Thyroid gland (tissue), 4 donors: ENCODE data around the gene TMEFF2. TPM values are rescaled to one million over a fixed set of nuclear protein-coding genes. Genes with fewer than 3 reads are reported as not detected.

Experiments used
- DNase-seq, 2 donors: peaks; one replicate each; pipeline ENCODE4 v3.0.0-alpha.2; 2019
- H3K27ac ChIP-seq, 3 donors: fragments of 200-600 bp; sonication (generic); 1 replicate in 2 of 3; 2 replicates in 1 of 3; pipeline ENCODE4 v1.5.1; 2016 to 2019; ENCODE audit warnings: mild to moderate bottlenecking in 1 of 3, moderate library complexity in 1 of 3
- H3K27me3 ChIP-seq: fragments of 200-600 bp; sonication (generic); one replicate; pipeline ENCODE4 v1.5.1; 2019
- H3K36me3 ChIP-seq, 2 donors: fragments of 200-600 bp; sonication (generic); one replicate each; pipeline ENCODE4 v1.5.1; 2016 to 2019
- H3K4me1 ChIP-seq, 2 donors: fragments of 200-600 bp; sonication (generic); one replicate each; pipeline ENCODE4 v1.5.1; 2017 to 2019
- H3K4me3 ChIP-seq, 3 donors: fragments of 200-600 bp; sonication (generic); replicated peaks in 1 of 3; 1 replicate in 2 of 3; 2 replicates in 1 of 3; pipeline ENCODE4 v1.5.1; 2016; ENCODE audit warnings: mild to moderate bottlenecking in 1 of 3
- H3K9me3 ChIP-seq: fragments of 200-600 bp; sonication (generic); one replicate; pipeline ENCODE4 v1.5.1; 2017
- POLR2A ChIP-seq, 2 donors: fragments of 450-650 bp; IDR thresholded peaks; one replicate each; pipeline ENCODE4 v1.6.1; 2017; ENCODE audit warnings: antibody characterized with exemption in 2 of 2, mild to moderate bottlenecking in 2 of 2, moderate library complexity in 1 of 2
- WGBS, 2 donors: methylation state at CpG; one replicate each; pipeline ENCODE4 v1.1.5; 2017; 5-methylcytosine and 5-hydroxymethylcytosine counted together
- intact Hi-C: fragments of 100-400 bp; cut with DNase I; formaldehyde crosslinking; loops from one replicate; pipeline ENCODE4 v1.15.1; 2023
- total RNA-seq, 4 donors: library from RNA; depleted of rRNA; stranded (reverse); fragments of >200 nt; gene quantifications; one replicate each; pipeline ENCODE4 v1.2.3, GENCODE V29; 2016
- TF ChIP-seq, protein P1 (sequence below), 6 experiments: fragments of 200-600 bp in 3 of 6; fragments of 450-650 bp in 3 of 6; sonication (generic) in 3 of 6; IDR thresholded peaks; one replicate each; pipeline ENCODE4 v1.5.1; 2016 to 2019; ENCODE audit warnings: antibody characterized with exemption in 6 of 6, mild to moderate bottlenecking in 2 of 6, inconsistent platforms in 1 of 6, moderate library complexity in 1 of 6

TMEFF2 gene
- total RNA-seq, 4 donors from 2014 or later, result 0.11 TPM; not detected in 3

DNA sequence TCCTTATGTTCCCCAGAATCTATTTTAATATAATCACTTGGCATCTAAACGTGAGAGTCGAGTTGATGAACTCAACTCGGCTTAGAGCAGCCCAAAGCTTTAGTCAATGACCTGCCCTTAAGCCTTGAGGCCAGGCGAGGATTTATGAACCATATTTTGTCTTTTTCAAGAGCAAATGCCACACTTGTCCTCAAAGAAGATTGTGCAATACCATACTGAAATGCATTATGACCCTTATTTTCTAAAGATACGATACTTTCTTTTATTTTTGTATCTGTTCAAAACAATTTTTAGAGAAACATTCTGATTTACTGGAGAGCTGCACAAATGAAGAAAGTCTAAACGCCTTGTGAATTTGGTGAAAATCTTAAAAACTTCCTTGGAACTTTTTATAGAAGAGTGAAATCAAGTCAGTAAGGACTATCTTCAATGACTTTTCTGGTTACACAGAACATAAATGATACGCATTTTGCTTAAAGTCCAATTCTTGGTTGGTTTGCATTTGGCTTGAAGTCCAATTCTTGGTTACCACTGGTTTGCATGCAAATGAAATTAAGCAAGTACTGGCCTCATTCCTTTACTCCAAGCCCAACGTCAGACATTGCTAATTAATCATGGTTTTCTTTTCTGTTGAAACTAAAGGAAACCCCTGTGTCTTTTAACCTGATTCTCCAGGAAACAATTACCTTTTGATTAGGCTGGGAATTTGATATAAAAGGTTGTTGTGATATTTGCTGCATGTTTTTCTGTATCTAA is 242.0 kb downstream of the TMEFF2 start:
- H3K36me3 ChIP-seq, result no peaks in the 10 kb centered on the region
- peaks cover 14 to 16% of the 10 kb centered on the region in 2 donors for H3K4me1 ChIP-seq
- H3K27me3 ChIP-seq, result no peaks in the 10 kb centered on the region
- no peak for DNase-seq
- no peak overlapping the region for H3K27ac ChIP-seq
- WGBS, 2 donors, result 90% methylated on average over 8 of the region's 8 CpGs
- H3K9me3 ChIP-seq, result no peaks in the 10 kb centered on the region
- intact Hi-C loops, result no loop called here
- no peak overlapping the region for H3K4me3 ChIP-seq
- TF ChIP-seq POLR2A (IDR thresholded peaks at IDR 0.05), result no peak
- TF ChIP-seq, protein P1, sequence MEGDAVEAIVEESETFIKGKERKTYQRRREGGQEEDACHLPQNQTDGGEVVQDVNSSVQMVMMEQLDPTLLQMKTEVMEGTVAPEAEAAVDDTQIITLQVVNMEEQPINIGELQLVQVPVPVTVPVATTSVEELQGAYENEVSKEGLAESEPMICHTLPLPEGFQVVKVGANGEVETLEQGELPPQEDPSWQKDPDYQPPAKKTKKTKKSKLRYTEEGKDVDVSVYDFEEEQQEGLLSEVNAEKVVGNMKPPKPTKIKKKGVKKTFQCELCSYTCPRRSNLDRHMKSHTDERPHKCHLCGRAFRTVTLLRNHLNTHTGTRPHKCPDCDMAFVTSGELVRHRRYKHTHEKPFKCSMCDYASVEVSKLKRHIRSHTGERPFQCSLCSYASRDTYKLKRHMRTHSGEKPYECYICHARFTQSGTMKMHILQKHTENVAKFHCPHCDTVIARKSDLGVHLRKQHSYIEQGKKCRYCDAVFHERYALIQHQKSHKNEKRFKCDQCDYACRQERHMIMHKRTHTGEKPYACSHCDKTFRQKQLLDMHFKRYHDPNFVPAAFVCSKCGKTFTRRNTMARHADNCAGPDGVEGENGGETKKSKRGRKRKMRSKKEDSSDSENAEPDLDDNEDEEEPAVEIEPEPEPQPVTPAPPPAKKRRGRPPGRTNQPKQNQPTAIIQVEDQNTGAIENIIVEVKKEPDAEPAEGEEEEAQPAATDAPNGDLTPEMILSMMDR (IDR thresholded peaks at IDR 0.05), result no peak

DNA sequence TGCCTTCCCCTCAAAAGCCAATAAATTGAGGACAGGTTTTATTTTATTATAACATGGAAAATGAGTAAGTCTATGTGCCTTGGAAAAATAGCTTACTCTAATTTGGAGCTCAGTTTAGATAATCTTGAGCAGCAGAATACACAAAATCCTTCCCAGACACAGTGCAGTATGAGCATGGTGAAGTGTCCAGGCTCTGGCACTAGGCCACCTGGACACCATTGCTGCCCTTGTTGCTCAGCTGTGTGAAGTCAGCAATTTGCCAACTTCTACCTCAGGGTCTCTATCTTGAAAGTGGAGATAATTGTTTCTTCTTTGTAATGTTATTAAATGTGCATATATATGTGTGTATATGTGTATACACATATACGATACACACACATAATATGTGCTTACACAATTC is 242.9 kb downstream of the TMEFF2 start:
- 57 to 73% methylated on average over 1 of the region's 1 CpG for WGBS, 2 donors
- TF ChIP-seq, protein P1 (IDR thresholded peaks at IDR 0.05), result no peak
- no peak for TF ChIP-seq POLR2A (IDR thresholded peaks at IDR 0.05)
- H3K4me1 ChIP-seq, result peaks cover 15 to 16% of the 10 kb centered on the region in 2 donors
- DNase-seq, result peak; percentile 94
- intact Hi-C loops, result no loop called here
- no peak overlapping the region for H3K4me3 ChIP-seq
- no peaks in the 10 kb centered on the region for H3K9me3 ChIP-seq
- no peaks in the 10 kb centered on the region for H3K27me3 ChIP-seq
- peak overlapping the region; percentile 59 to 78 (median 73) for H3K27ac ChIP-seq
- no peaks in the 10 kb centered on the region for H3K36me3 ChIP-seq

DNA sequence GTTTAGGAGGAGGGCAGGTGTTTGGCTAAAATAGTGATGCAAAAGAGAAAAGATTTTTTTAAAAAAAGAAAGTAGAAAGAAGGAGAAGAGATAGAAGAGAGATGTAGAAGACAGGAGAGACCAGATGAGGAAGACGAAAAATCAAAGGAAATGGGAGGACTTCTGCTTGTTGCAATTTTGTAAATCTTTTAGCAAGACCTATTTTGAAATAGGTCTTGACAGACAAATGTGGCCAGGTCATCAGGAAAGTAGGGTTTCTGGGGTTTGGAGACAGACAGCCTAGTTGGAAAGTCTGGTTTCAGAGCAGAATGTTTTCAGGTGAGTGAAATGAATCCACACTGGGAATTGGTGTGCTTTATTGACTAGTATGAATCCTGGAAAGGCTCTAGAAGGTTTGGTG is 243.4 kb downstream of the TMEFF2 start:
- no peak for DNase-seq
- no peak for TF ChIP-seq POLR2A (IDR thresholded peaks at IDR 0.05)
- TF ChIP-seq, protein P1 (IDR thresholded peaks at IDR 0.05), result no peak
- no peaks in the 10 kb centered on the region for H3K27me3 ChIP-seq
- H3K36me3 ChIP-seq, result no peaks in the 10 kb centered on the region
- H3K4me1 ChIP-seq, result peaks cover 20 to 21% of the 10 kb centered on the region in 2 donors
- WGBS, 2 donors, result 84 to 95% methylated on average over 1 of the region's 1 CpG
- H3K9me3 ChIP-seq, result no peaks in the 10 kb centered on the region
- intact Hi-C loops, result no loop called here
- peak overlapping the region; percentile 59 to 78 (median 73) for H3K27ac ChIP-seq
- H3K4me3 ChIP-seq, result no peak overlapping the region

DNA sequence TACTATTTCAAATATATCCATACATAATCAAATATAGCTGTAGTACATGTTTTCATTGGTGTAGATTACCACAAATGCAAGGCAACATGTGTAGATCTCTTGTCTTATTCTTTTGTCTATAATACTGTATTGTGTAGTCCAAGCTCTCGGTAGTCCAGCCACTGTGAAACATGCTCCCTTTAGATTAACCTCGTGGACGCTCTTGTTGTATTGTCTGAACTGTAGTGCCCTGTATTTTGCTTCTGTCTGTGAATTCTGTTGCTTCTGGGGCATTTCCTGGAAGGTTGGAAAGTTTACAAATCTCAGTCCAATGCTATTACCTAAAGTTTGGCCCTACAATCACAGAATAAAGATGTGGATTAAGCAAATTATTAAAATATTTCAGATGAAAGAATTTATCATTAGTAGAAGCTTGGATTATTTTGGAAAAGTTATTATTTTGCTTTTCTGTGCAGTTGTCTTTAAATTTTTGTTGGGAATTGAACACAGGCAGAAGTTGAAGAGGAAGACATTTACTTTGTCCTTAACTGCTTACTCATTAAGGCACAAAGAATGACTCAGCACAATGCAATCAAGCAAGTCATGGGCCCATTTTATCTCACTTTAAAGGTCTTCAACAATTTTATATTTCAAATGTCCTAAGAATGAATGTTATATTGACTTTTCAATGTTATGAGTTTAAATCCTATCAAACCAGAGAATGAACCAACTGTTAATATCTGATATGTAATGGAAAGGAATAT is 244.4 kb downstream of the TMEFF2 start:
- Histone ChIP-seq H3K9me3 (no peaks in the 10 kb centered on the region), H3K27me3 (no peaks in the 10 kb centered on the region), H3K36me3 (no peaks in the 10 kb centered on the region), H3K27ac (peak overlapping the region in 2 of 3 donors; percentile 73 to 78), H3K4me1 (peaks cover 20 to 24% of the 10 kb centered on the region in 2 donors), H3K4me3 (no peak overlapping the region)
- TF ChIP-seq POLR2A (IDR thresholded peaks at IDR 0.05), result no peak
- TF ChIP-seq, protein P1 (IDR thresholded peaks at IDR 0.05), result no peak
- no peak for DNase-seq
- 62 to 65% methylated on average over 3 of the region's 3 CpGs for WGBS, 2 donors
- intact Hi-C loops, result no loop called here

DNA sequence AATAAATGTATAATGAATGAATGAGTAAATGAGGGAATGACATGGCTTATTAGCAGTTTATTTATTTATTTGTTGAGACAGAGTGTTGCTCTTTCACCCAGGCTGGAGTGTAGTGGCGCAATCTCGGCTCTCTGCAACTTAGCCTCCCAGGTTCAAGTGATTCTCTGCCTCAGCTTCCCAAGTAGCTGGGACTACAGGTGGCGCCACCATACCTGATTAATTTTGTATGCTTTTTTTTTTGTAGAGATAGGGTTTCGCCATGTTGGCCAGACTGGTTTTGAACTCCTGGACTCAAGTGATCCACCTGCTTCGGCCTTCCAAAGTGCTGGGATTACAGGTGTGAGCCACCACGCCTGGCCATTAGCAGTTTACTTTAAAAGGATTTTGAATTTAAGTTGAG is 247.5 kb downstream of the TMEFF2 start:
- H3K4me3 ChIP-seq, result no peak overlapping the region
- intact Hi-C loops, result no loop called here
- H3K36me3 ChIP-seq, result no peaks in the 10 kb centered on the region
- 97 to 99% methylated on average over 6 of the region's 6 CpGs for WGBS, 2 donors
- H3K27me3 ChIP-seq, result no peaks in the 10 kb centered on the region
- TF ChIP-seq, protein P1 (IDR thresholded peaks at IDR 0.05), result no peak
- TF ChIP-seq POLR2A (IDR thresholded peaks at IDR 0.05), result no peak
- no peak overlapping the region for H3K27ac ChIP-seq
- DNase-seq, result no peak
- H3K9me3 ChIP-seq, result no peaks in the 10 kb centered on the region
- peaks cover 24 to 33% of the 10 kb centered on the region in 2 donors for H3K4me1 ChIP-seq
